Caco-2 (cell line): ENCODE results near the gene NPPC. TPM values are rescaled to one million over a fixed set of nuclear protein-coding genes. Genes with fewer than 3 reads are reported as not detected.

Source experiments
- BruUV-seq: library from RNA; stranded (reverse); fragments of 400-500 nt; replicated peaks from 2 replicates; lab custom pipeline; 2021; lab: Mats Ljungman, UMichigan
- CTCF ChIA-PET: fragments of 300-600 bp; sonication (Branson Sonifier 250); formaldehyde crosslinking; loops from one replicate; lab custom pipeline; 2022; ENCODE audit warnings: antibody characterized with exemption; lab: Charles Lee
- POLR2A ChIA-PET: fragments of 300-600 bp; sonication (Branson Sonifier 250); formaldehyde crosslinking; loops from one replicate; lab custom pipeline; 2022; ENCODE audit warnings: antibody characterized with exemption; lab: Charles Lee
- DNase-seq, 2 experiments: peaks; one replicate each; pipeline versions ENCODE4 v3.0.0 to v3.0.0-alpha.2; 2020 to 2022
- H3K27me3 ChIP-seq: replicated peaks from 2 replicates; pipeline ENCODE4 v1.6.0; 2011; ENCODE audit warnings: low read length; ENCODE audit not compliant: control insufficient read depth, insufficient read depth
- H3K36me3 ChIP-seq: 2 replicates; pipeline ENCODE4 v1.5.1; 2011; ENCODE audit warnings: low read length; ENCODE audit not compliant: control insufficient read depth, insufficient read depth
- H3K4me1 ChIP-seq: fragments of 250-450 bp; sonication (Bioruptor Pico); 2 replicates; pipeline ENCODE4 v1.5.1; 2020; ENCODE audit warnings: mild to moderate bottlenecking
- H3K4me3 ChIP-seq: 2 replicates; pipeline ENCODE4 v1.5.1; 2011; ENCODE audit warnings: low read depth, mild to moderate bottlenecking, control low read depth, low read length
- H3K9me3 ChIP-seq: fragments of 250-450 bp; sonication (Bioruptor Pico); 2 replicates; pipeline ENCODE4 v1.5.1; 2020; ENCODE audit warnings: mild to moderate bottlenecking, moderate library complexity
- H3K27ac Mint-ChIP-seq: one replicate; pipeline ENCODE4 v1.8.0; 2022; ENCODE audit warnings: mixed read lengths; ENCODE audit not compliant: unreplicated experiment
- H3K27me3 Mint-ChIP-seq: one replicate; pipeline ENCODE4 v1.8.0; 2022; ENCODE audit warnings: mixed read lengths; ENCODE audit not compliant: insufficient read depth, unreplicated experiment
- H3K36me3 Mint-ChIP-seq: one replicate; pipeline ENCODE4 v1.8.0; 2022; ENCODE audit warnings: mild to moderate bottlenecking, mixed read lengths; ENCODE audit not compliant: insufficient read depth, unreplicated experiment
- H3K4me1 Mint-ChIP-seq: one replicate; pipeline ENCODE4 v1.8.0; 2022; ENCODE audit warnings: low read depth, mixed read lengths; ENCODE audit not compliant: unreplicated experiment
- H3K4me3 Mint-ChIP-seq: one replicate; pipeline ENCODE4 v1.8.0; 2022; ENCODE audit warnings: mild to moderate bottlenecking, moderate library complexity, mixed read lengths; ENCODE audit not compliant: unreplicated experiment
- H3K9me3 Mint-ChIP-seq: one replicate; pipeline ENCODE4 v1.8.0; 2022; ENCODE audit warnings: mixed read lengths; ENCODE audit not compliant: unreplicated experiment
- intact Hi-C: fragments of 100-400 bp; cut with micrococcal nuclease; formaldehyde crosslinking; loops from one replicate; pipeline ENCODE4 v1.10.0; 2022; ENCODE audit not compliant: unreplicated experiment
- total RNA-seq: library from RNA; stranded (reverse); gene quantifications from 2 replicates; pipeline ENCODE4 v1.2.3, GENCODE V29; 2022
- TF ChIP-seq, protein P1 (sequence below), 2 experiments: fragments of 200-600 bp in 1 of 2; IDR thresholded peaks; 1 replicate in 1 of 2; 2 replicates in 1 of 2; pipeline versions ENCODE4 v1.5.1 to v1.8.0; 2011 to 2022; ENCODE audit warnings: antibody characterized with exemption in 1 of 2, control low read depth in 1 of 2, inconsistent platforms in 1 of 2, low read depth in 1 of 2, low read length in 1 of 2, mild to moderate bottlenecking in 1 of 2, moderate library complexity in 1 of 2; ENCODE audit not compliant: insufficient read depth in 1 of 2, severe bottlenecking in 1 of 2, unreplicated experiment in 1 of 2

NPPC gene
- total RNA-seq, 1 experiment from 2014 or later = not detected

DNA sequence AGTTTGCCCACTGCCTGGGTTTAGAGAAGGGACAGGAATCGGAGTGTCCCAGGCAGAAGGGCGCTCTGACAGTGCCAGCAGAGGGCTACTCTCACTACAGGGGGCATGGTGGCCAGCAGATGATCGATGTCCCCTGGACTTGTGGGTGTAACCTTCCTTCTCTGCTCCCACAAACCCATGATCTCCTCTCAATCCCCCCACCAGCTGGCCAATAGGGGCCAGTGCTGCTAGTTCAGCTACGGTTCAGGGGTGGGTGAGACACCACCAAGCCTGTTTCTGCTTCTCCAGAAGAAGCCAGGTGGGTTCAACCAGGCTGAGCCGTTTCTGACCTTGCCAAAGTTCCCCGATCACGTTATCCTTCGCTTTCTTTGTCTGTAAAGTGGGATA lies 1.3 kb downstream of the NPPC start:
- Histone ChIP-seq H3K36me3 (no peaks in the 10 kb centered on the region), H3K27me3 (no peaks in the 10 kb centered on the region; the same call in 1 of the 2 replicates), H3K4me1 (no peaks in the 10 kb centered on the region), H3K9me3 (no peaks in the 10 kb centered on the region), H3K4me3 (no peak overlapping the region)
- ChIA-PET POLR2A (no interaction called here), CTCF (interaction anchor here (1.0 to 1.4 kb wide), 3 partner anchors 7 to 401 kb away, joined by 3 to 8 read pairs (median 4); no protein-coding TSS in a partner anchor)
- no peak overlapping the region for H3K27ac Mint-ChIP-seq
- peak overlapping the region; percentile 1 for H3K4me3 Mint-ChIP-seq
- H3K27me3 Mint-ChIP-seq = peaks cover 11% of the 10 kb centered on the region
- intact Hi-C loops = loop anchor here (1.0 to 5.0 kb wide), 3 partner anchors 217 to 512 kb away; no protein-coding TSS in a partner anchor
- no TSS peak for BruUV-seq
- TF ChIP-seq, protein P1, sequence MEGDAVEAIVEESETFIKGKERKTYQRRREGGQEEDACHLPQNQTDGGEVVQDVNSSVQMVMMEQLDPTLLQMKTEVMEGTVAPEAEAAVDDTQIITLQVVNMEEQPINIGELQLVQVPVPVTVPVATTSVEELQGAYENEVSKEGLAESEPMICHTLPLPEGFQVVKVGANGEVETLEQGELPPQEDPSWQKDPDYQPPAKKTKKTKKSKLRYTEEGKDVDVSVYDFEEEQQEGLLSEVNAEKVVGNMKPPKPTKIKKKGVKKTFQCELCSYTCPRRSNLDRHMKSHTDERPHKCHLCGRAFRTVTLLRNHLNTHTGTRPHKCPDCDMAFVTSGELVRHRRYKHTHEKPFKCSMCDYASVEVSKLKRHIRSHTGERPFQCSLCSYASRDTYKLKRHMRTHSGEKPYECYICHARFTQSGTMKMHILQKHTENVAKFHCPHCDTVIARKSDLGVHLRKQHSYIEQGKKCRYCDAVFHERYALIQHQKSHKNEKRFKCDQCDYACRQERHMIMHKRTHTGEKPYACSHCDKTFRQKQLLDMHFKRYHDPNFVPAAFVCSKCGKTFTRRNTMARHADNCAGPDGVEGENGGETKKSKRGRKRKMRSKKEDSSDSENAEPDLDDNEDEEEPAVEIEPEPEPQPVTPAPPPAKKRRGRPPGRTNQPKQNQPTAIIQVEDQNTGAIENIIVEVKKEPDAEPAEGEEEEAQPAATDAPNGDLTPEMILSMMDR (IDR thresholded peaks at IDR 0.05; ENCODE audit: insufficient read depth in 1 of 2, low read depth in 1 of 2, low read length in 1 of 2, severe bottlenecking in 1 of 2, unreplicated experiment in 1 of 2) = peak in 1 of 2 experiments; percentile 2
- no peaks in the 10 kb centered on the region for H3K9me3 Mint-ChIP-seq
- no peaks in the 10 kb centered on the region for H3K4me1 Mint-ChIP-seq
- no peak for DNase-seq
- H3K36me3 Mint-ChIP-seq = no peaks in the 10 kb centered on the region

DNA sequence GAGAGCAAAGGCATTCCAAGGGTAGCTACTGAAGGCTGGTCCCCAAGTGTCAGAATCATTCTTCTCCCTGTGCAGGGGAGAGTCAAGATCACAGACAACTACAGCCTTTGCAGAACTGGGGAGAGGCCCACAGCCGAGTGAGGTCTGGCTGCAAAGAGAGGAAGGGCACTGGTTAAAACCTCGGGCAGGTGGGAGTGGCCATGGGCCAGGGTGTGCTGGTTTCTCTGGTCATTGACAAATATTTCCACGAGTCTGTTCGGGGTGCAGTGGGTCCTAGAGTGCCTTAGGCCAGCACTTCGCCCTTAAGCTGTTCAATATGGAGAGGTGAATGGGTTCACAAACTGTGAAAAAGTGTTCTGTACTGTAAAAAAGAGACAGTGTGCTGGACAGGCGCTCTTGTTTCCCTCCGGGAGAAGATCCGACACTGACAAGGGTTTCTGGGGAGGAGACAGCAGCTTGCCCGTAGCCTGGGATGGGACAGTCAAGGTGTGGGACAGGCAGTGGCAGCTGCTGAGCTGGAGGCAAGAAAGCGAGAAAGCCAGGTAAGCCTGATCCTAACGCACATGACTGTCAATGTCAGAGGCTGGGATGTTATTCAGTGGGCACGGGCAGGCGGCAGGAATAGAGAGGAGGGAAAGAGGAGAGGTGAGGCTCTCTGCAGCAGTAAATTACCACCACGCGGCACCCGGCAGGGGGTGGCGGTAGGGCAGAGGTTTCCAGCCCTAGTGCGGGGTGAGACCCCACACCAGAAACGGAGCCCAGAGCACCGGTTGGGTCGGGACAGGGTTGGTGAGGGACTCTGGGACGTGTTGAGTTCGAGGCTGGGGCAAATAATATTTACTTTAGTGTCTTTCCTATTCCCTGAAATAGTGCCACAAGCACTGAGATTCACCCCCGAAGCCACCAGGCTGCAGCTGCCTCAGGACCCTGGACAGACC lies 2.0 kb downstream of the NPPC start:
- Histone ChIP-seq H3K9me3 (no peaks in the 10 kb centered on the region), H3K4me3 (no peak overlapping the region), H3K4me1 (no peaks in the 10 kb centered on the region), H3K27me3 (no peaks in the 10 kb centered on the region; the same call in 1 of the 2 replicates), H3K36me3 (no peaks in the 10 kb centered on the region)
- H3K27me3 Mint-ChIP-seq = peaks cover 11% of the 10 kb centered on the region
- CTCF ChIA-PET = interaction anchor here (1.4 kb wide), 1 partner anchor 218 kb away, joined by 8 read pairs; no protein-coding TSS in a partner anchor
- H3K27ac Mint-ChIP-seq = no peak overlapping the region
- no peak for DNase-seq
- POLR2A ChIA-PET = no interaction called here
- H3K4me1 Mint-ChIP-seq = no peaks in the 10 kb centered on the region
- H3K36me3 Mint-ChIP-seq = no peaks in the 10 kb centered on the region
- peak overlapping the region; percentile 1 for H3K4me3 Mint-ChIP-seq
- TF ChIP-seq, protein P1 (IDR thresholded peaks at IDR 0.05; ENCODE audit: insufficient read depth in 1 of 2, low read depth in 1 of 2, low read length in 1 of 2, severe bottlenecking in 1 of 2, unreplicated experiment in 1 of 2) = no peak
- intact Hi-C loops = no loop called here
- no peaks in the 10 kb centered on the region for H3K9me3 Mint-ChIP-seq
- TSS peak; percentile 26 for BruUV-seq

DNA sequence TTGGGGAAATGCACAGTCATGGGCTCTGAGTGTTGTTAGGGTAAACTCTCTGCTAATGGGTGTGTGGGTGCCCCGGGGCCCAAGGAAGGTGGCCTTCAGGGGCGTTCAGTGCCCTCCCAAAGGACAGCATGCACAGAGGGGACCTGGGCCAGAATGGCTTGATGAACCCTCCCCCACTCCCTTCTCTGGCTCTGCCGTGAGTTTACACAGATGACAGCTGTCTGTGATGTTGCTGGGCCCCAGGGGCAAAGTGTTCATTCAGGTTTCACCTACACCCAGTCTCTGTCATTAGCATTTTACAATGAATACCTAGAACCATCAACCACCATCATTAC lies 3.2 kb downstream of the NPPC start:
- Histone ChIP-seq H3K4me3 (no peak overlapping the region), H3K27me3 (no peaks in the 10 kb centered on the region; the same call in 1 of the 2 replicates), H3K4me1 (no peaks in the 10 kb centered on the region), H3K9me3 (no peaks in the 10 kb centered on the region), H3K36me3 (no peaks in the 10 kb centered on the region)
- no peaks in the 10 kb centered on the region for H3K36me3 Mint-ChIP-seq
- H3K27ac Mint-ChIP-seq = no peak overlapping the region
- H3K27me3 Mint-ChIP-seq = peaks cover 11% of the 10 kb centered on the region
- no TSS peak for BruUV-seq
- intact Hi-C loops = no loop called here
- ChIA-PET CTCF (no interaction called here), POLR2A (no interaction called here)
- H3K4me1 Mint-ChIP-seq = no peaks in the 10 kb centered on the region
- TF ChIP-seq, protein P1 (IDR thresholded peaks at IDR 0.05; ENCODE audit: insufficient read depth in 1 of 2, low read depth in 1 of 2, low read length in 1 of 2, severe bottlenecking in 1 of 2, unreplicated experiment in 1 of 2) = no peak
- DNase-seq = no peak
- no peaks in the 10 kb centered on the region for H3K9me3 Mint-ChIP-seq
- H3K4me3 Mint-ChIP-seq = no peak overlapping the region
